Fibroblast of lung (primary cell): ENCODE data around the gene RIT2.

Source experiments
- CTCF ChIP-seq, 2 donors: IDR thresholded peaks in 1 of 2; conservative IDR thresholded peaks in 1 of 2; 1 replicate in 1 of 2; 2 replicates in 1 of 2; pipeline ENCODE4 v1.5.1; 2011 to 2012; ENCODE audit warnings: low read length in 2 of 2, control low read depth in 1 of 2, inconsistent platforms in 1 of 2, low read depth in 1 of 2, mild to moderate bottlenecking in 1 of 2
- EZH2 ChIP-seq: IDR thresholded peaks from 2 replicates; pipeline ENCODE4 v1.5.1; 2012; ENCODE audit warnings: low read length, control low read depth, mild to moderate bottlenecking; ENCODE audit errors: missing control alignments

- TF ChIP-seq EZH2 (no peak), CTCF (conservative IDR thresholded peaks at IDR 0.05 in 1 of 2, IDR thresholded peaks at IDR 0.05 in 1 of 2; ENCODE audit: low read depth in 1 of 2, low read length in 2 of 2) (no peak)
Observed at GRCh38 chr18:42941021-42941420, 174.5 kb downstream of the RIT2 start.
